OCI-LY1 (cell line): ENCODE measurements around the gene ALKBH4.

Source experiments
- CTCF ChIP-seq: fragments of 200-600 bp; sonication (generic), shearing (Covaris generic); IDR thresholded peaks from 2 replicates; pipeline ENCODE4 v1.5.1; 2017; ENCODE audit warnings: mild to moderate bottlenecking, antibody characterized with exemption, low read length, moderate library complexity, mixed read lengths
- EZH2 ChIP-seq: fragments of 200-600 bp; sonication (generic), shearing (Covaris generic); IDR thresholded peaks from 2 replicates; pipeline ENCODE4 v1.8.0; 2017; ENCODE audit warnings: borderline replicate concordance, mixed run types, mild to moderate bottlenecking, antibody characterized with exemption, low read length, moderate library complexity, mixed read lengths

- no peak for TF ChIP-seq CTCF
- TF ChIP-seq EZH2, result no peak
Observed at GRCh38 chr7:102464577-102465280, at the start of gene ALKBH4, which contains the start of gene LRWD1.
